Heart left ventricle (tissue), 13 donors: ENCODE measurements around the gene MCCD1.

ENCODE experiments used
- POLR2A ChIP-seq, 2 donors: fragments of 450-650 bp; IDR thresholded peaks; one replicate each; pipeline ENCODE4 v1.6.1; 2017; ENCODE audit warnings: antibody characterized with exemption in 2 of 2, mild to moderate bottlenecking in 2 of 2, moderate library complexity in 2 of 2
- TF ChIP-seq, protein P1 (sequence below), 12 donors: fragments of 200-600 bp; sonication (generic) in 4 of 12; IDR thresholded peaks; one replicate each; pipeline versions ENCODE4 v1.5.0 to v1.8.0; 2018 to 2022; ENCODE audit warnings: antibody characterized with exemption in 12 of 12, mild to moderate bottlenecking in 5 of 12
- donor health status: ischemic (EF 13 %, LVEDD 7.1; RV severe dilation, severe dysfunction).
- donor health status: DM: no; HTN: yes; CAD: no.
- donor health status: DM: no; HTN: no; CAD: no.
- donor health status: ischemic (EF 25% LVEDD 6.9; RV normal size, moderate dysfunction).
- donor health status: ischemic (EF 25% LVEDD 5.7; RV mildly dilated, moderate dysfunction).
- donor health status: ischemic (EF 35%, LVEDD 5.7; RV mildly dilated, moderate dysfunction).
- donor health status: nonischemic (EF 11% LVEDD 7.7; RV severe dilation, severe dysfunction).
- donor health status: DM: yes; HTN: yes; CAD: no.
- donor health status: PGD.
- donor health status: ischemic (EF 29% LVEDD 5.4; RV normal size, mild dysfunction).
- donor health status: nonischemic (EF 23%, LVEDD 6.1; RV moderate dilation, normal function).

DNA sequence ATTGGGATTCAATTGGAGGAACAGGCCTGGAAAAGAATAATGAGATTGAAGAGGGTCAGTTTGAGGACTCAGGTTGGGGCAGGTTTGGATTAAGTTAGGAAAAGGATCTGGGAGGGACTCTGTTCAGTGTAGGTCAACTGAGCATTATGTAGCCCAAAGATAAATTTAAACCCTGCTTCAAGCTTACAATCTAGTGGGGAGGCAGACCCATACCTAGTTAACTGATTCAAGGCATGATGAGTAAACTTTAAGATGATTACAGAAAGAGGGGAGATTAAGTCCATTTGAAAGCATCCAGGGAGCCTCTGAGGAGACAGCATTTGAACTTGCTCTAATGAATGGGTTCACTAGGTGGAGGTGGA is 31.9 kb downstream of the MCCD1 start:
- TF ChIP-seq, protein P1, sequence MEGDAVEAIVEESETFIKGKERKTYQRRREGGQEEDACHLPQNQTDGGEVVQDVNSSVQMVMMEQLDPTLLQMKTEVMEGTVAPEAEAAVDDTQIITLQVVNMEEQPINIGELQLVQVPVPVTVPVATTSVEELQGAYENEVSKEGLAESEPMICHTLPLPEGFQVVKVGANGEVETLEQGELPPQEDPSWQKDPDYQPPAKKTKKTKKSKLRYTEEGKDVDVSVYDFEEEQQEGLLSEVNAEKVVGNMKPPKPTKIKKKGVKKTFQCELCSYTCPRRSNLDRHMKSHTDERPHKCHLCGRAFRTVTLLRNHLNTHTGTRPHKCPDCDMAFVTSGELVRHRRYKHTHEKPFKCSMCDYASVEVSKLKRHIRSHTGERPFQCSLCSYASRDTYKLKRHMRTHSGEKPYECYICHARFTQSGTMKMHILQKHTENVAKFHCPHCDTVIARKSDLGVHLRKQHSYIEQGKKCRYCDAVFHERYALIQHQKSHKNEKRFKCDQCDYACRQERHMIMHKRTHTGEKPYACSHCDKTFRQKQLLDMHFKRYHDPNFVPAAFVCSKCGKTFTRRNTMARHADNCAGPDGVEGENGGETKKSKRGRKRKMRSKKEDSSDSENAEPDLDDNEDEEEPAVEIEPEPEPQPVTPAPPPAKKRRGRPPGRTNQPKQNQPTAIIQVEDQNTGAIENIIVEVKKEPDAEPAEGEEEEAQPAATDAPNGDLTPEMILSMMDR (IDR thresholded peaks at IDR 0.05): no peak
- no peak for TF ChIP-seq POLR2A (IDR thresholded peaks at IDR 0.05)
